Smooth muscle cell (in vitro differentiated cells): ENCODE results near the gene STXBP6. TPM values are rescaled to one million over a fixed set of nuclear protein-coding genes. Genes with fewer than 3 reads are reported as not detected.

Source experiments
- DNase-seq: peaks from one replicate; lab custom pipeline; 2025; ENCODE audit not compliant: unreplicated experiment; lab: John Stamatoyannopoulos, UW
- H2AFZ ChIP-seq: fragments of 200-600 bp; sonication (generic); 2 replicates; pipeline ENCODE4 v1.6.0; 2016; ENCODE audit warnings: antibody characterized with exemption, low read depth, mild to moderate bottlenecking
- H3F3A ChIP-seq: fragments of 200-600 bp; sonication (generic); 2 replicates; pipeline ENCODE4 v1.6.0; 2017; ENCODE audit warnings: antibody characterized with exemption, low read depth
- H3K27ac ChIP-seq: fragments of 200-600 bp; sonication (generic); 2 replicates; pipeline ENCODE4 v1.5.1; 2016; ENCODE audit warnings: low read depth, mild to moderate bottlenecking
- H3K27me3 ChIP-seq: fragments of 200-600 bp; sonication (generic); 2 replicates; pipeline ENCODE4 v1.6.1; 2016; ENCODE audit warnings: low read depth, mild to moderate bottlenecking
- H3K36me3 ChIP-seq: fragments of 200-600 bp; sonication (generic); 2 replicates; pipeline ENCODE4 v1.5.1; 2016; ENCODE audit warnings: low read depth
- H3K4me1 ChIP-seq: fragments of 200-600 bp; sonication (generic); 2 replicates; pipeline ENCODE4 v1.5.1; 2016; ENCODE audit warnings: low read depth
- H3K4me2 ChIP-seq: fragments of 200-600 bp; sonication (generic); 2 replicates; pipeline ENCODE4 v1.6.0; 2016; ENCODE audit warnings: mild to moderate bottlenecking
- H3K4me3 ChIP-seq: fragments of 200-600 bp; sonication (generic); 2 replicates; pipeline ENCODE4 v1.5.1; 2016; ENCODE audit warnings: mild to moderate bottlenecking
- H3K79me2 ChIP-seq: fragments of 200-600 bp; sonication (generic); 2 replicates; pipeline ENCODE4 v1.6.0; 2016; ENCODE audit warnings: low read depth, mild to moderate bottlenecking
- H3K9ac ChIP-seq: fragments of 200-600 bp; sonication (generic); 2 replicates; pipeline ENCODE4 v1.6.0; 2016; ENCODE audit warnings: low read depth
- H3K9me3 ChIP-seq: fragments of 200-600 bp; sonication (generic); replicated peaks from 2 replicates; pipeline ENCODE4 v1.5.1; 2016; ENCODE audit warnings: low read depth
- H4K20me1 ChIP-seq: fragments of 200-600 bp; sonication (generic); 2 replicates; pipeline ENCODE4 v1.6.0; 2016; ENCODE audit warnings: low read depth
- WGBS: methylation state at CpG from one replicate; pipeline ENCODE4 v1.1.7; 2016; ENCODE audit warnings: low lambda C conversion rate; 5-methylcytosine and 5-hydroxymethylcytosine counted together
- polyA plus RNA-seq: library from polyadenylated mRNA; unstranded; fragments of >200 nt; fragmentation: Nextera tagmentation; extraction: Ambion mirVana; gene quantifications from 2 replicates; pipeline ENCODE4 v1.2.1, GENCODE V29; 2016
- total RNA-seq: library from RNA; depleted of rRNA; stranded (reverse); fragments of >200 nt; gene quantifications from 2 replicates; pipeline ENCODE4 v1.2.3, GENCODE V29; 2014
- TF ChIP-seq, protein P1 (sequence below): fragments of 200-600 bp; sonication (generic); IDR thresholded peaks from 2 replicates; pipeline ENCODE4 v1.5.1; 2017; ENCODE audit warnings: borderline replicate concordance, mild to moderate bottlenecking, antibody characterized with exemption; ENCODE audit not compliant: insufficient read depth, poor library complexity, severe bottlenecking

STXBP6 gene
- total and polyA plus RNA-seq, 2 experiments from 2014 or later = 144 to 170 TPM

DNA sequence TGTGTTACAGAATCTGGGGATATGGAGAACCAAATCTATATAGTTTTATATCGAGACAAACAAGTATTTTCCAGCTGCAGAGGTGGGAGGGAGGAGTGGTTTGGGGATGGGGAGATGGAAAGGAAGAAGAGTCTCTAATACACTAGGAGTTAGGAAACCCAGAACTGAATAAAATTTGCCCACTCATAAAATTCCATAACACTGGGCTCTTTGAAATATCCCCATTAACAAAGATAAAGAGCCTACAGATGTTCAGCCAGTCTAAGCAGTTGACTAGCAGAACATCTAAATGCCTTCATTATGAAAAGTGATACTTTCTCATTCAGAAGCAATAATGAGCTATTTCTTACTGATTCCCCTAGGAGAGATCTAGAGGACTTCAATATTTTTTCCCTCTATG is 264.2 kb downstream of the STXBP6 start:
- H3K4me2 ChIP-seq = no peak overlapping the region
- no peaks in the 10 kb centered on the region for H3K9me3 ChIP-seq
- no peaks in the 10 kb centered on the region for H3K79me2 ChIP-seq
- no peaks in the 10 kb centered on the region for H3F3A ChIP-seq
- no peak overlapping the region for H3K4me3 ChIP-seq
- H3K36me3 ChIP-seq = no peaks in the 10 kb centered on the region
- H3K4me1 ChIP-seq = no peaks in the 10 kb centered on the region
- no peak for DNase-seq
- no peaks in the 10 kb centered on the region for H3K27me3 ChIP-seq
- TF ChIP-seq, protein P1, sequence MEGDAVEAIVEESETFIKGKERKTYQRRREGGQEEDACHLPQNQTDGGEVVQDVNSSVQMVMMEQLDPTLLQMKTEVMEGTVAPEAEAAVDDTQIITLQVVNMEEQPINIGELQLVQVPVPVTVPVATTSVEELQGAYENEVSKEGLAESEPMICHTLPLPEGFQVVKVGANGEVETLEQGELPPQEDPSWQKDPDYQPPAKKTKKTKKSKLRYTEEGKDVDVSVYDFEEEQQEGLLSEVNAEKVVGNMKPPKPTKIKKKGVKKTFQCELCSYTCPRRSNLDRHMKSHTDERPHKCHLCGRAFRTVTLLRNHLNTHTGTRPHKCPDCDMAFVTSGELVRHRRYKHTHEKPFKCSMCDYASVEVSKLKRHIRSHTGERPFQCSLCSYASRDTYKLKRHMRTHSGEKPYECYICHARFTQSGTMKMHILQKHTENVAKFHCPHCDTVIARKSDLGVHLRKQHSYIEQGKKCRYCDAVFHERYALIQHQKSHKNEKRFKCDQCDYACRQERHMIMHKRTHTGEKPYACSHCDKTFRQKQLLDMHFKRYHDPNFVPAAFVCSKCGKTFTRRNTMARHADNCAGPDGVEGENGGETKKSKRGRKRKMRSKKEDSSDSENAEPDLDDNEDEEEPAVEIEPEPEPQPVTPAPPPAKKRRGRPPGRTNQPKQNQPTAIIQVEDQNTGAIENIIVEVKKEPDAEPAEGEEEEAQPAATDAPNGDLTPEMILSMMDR = no peak
- no peak overlapping the region for H3K27ac ChIP-seq
- H4K20me1 ChIP-seq = no peaks in the 10 kb centered on the region
- WGBS = 81% methylated on average over 1 of the region's 1 CpG
- no peak overlapping the region for H3K9ac ChIP-seq
- no peak overlapping the region for H2AFZ ChIP-seq

DNA sequence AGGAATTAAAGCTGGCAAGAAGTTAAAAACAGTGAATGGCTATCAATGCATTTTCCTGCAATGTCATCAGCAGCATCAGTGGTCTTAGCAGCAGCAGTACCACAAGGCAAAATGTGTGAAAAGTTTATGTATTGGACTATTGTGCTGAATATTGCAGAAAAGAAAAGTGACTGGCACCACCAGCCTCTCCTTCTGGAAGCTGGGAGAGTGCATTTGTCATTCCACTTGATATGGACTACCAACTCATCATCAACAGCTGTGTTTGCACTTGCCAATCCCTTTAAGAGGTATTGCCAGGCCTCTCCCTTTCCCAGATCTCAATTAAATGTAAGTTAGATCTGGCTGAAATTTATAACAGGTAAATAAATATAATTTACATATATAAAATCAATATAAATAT is 265.0 kb downstream of the STXBP6 start:
- H3K4me2 ChIP-seq = no peak overlapping the region
- no peak for DNase-seq
- H3F3A ChIP-seq = no peaks in the 10 kb centered on the region
- no peak overlapping the region for H3K27ac ChIP-seq
- no peak overlapping the region for H3K9ac ChIP-seq
- H3K4me3 ChIP-seq = no peak overlapping the region
- H2AFZ ChIP-seq = no peak overlapping the region
- no peaks in the 10 kb centered on the region for H4K20me1 ChIP-seq
- H3K36me3 ChIP-seq = no peaks in the 10 kb centered on the region
- H3K27me3 ChIP-seq = no peaks in the 10 kb centered on the region
- no peaks in the 10 kb centered on the region for H3K9me3 ChIP-seq
- TF ChIP-seq, protein P1 = no peak
- no peaks in the 10 kb centered on the region for H3K4me1 ChIP-seq
- no peaks in the 10 kb centered on the region for H3K79me2 ChIP-seq

DNA sequence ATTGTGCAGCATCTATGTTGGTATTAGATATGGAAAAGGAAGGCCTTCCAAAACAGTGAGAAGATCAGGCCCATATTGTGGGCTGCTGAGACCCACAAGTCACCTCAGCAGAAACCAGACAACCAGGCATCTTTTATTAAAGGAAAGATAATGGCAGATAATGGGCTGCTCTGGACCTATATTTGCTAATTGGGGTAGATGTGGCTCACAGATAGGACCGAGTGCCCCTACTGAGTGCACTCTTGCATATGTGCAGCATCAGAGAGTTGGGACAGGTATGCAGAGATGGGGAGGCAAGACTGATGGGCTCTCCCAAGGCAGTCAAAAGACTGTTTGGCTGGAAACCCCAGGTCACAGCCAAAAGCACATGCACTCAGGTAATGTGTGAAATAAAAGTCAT is 266.2 kb downstream of the STXBP6 start:
- H3K36me3 ChIP-seq = no peaks in the 10 kb centered on the region
- no peaks in the 10 kb centered on the region for H3K4me1 ChIP-seq
- no peaks in the 10 kb centered on the region for H3K9me3 ChIP-seq
- H3K4me3 ChIP-seq = no peak overlapping the region
- no peaks in the 10 kb centered on the region for H4K20me1 ChIP-seq
- no peak overlapping the region for H2AFZ ChIP-seq
- no peak for DNase-seq
- H3K9ac ChIP-seq = no peak overlapping the region
- H3K4me2 ChIP-seq = no peak overlapping the region
- H3K27me3 ChIP-seq = no peaks in the 10 kb centered on the region
- TF ChIP-seq, protein P1 = no peak
- H3K27ac ChIP-seq = no peak overlapping the region
- 50% methylated on average over 1 of the region's 1 CpG for WGBS
- no peaks in the 10 kb centered on the region for H3F3A ChIP-seq
- H3K79me2 ChIP-seq = no peaks in the 10 kb centered on the region

DNA sequence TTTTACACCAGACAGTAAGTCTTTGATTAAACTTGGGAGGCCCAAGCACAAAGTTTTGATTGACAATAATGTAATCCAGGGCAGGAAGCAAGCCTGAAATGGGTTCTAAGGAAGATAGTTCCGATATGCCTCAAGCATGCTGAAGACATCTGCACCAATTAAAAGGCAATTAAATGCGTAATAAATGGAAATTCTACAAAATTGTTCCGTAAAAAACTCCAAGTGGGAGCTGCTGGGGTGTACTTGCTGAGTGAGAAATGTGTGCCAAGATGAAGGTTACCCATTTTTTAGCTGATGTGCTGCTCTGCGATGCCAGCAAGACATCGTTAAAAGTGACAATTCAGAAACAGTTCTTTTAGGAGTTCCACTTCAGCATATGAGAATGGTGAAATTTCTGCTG is 269.7 kb downstream of the STXBP6 start:
- Histone ChIP-seq H3K4me2 (peak overlapping the region; percentile 43), H3K27me3 (no peaks in the 10 kb centered on the region), H3K36me3 (no peaks in the 10 kb centered on the region), H3K4me3 (no peak overlapping the region), H3K4me1 (no peaks in the 10 kb centered on the region), H3K9ac (no peak overlapping the region), H2AFZ (no peak overlapping the region), H3K9me3 (no peaks in the 10 kb centered on the region), H4K20me1 (no peaks in the 10 kb centered on the region), H3K27ac (no peak overlapping the region), H3F3A (no peaks in the 10 kb centered on the region), H3K79me2 (no peaks in the 10 kb centered on the region)
- WGBS = 83% methylated on average over 5 of the region's 5 CpGs
- no peak for DNase-seq
- TF ChIP-seq, protein P1 = no peak
